GM23248 (cell line): Measurements from ENCODE around the gene CTPS2.

Source experiments
- EZH2 ChIP-seq: fragments of 200-600 bp; sonication (generic); IDR thresholded peaks from 2 replicates; pipeline ENCODE4 v1.6.1; 2018; ENCODE audit warnings: antibody characterized with exemption, mild to moderate bottlenecking; ENCODE audit not compliant: insufficient read depth, poor library complexity, severe bottlenecking
- EZH2phosphoT487 ChIP-seq: fragments of 200-600 bp; sonication (generic); IDR thresholded peaks from 2 replicates; pipeline ENCODE4 v1.6.1; 2018; ENCODE audit warnings: antibody characterized with exemption, moderate library complexity, mild to moderate bottlenecking, low read depth; ENCODE audit not compliant: insufficient read depth

DNA sequence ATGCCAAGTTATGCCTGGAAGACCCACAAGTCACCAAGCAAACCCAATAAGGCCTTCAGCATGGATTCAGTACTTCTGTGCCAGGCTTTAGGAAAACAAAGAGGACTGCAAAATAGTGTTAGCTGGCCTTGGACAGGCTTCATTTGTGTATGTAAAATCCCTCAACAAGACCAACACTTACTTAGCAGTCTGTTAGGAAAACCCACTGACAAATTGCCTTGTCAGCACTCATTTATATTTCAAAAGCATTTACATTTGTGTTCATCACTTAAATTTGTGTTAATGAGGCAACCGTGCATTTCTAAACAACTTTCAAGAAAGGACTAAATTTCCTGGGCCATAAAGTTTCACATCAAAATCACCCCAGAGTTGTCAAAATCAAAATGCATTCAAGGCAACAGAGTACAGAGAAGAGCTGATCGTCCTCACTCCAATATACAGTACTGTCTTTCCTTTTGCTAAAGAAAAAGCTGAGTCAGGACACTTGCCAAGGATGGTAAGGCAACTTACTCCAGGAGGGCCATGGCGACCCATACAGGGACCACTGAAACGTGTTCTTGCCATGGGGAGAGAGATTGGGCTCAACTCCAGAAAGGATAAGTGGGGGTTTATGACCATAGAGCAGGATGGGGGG is 61.0 kb downstream of the CTPS2 start:
- TF ChIP-seq EZH2 (no peak), EZH2phosphoT487 (no peak)
